Naive thymus-derived CD8-positive, alpha-beta T cell (primary cell): ENCODE data around the gene ZNF768. TPM values are rescaled to one million over a fixed set of nuclear protein-coding genes. Genes with fewer than 3 reads are reported as not detected.

ENCODE experiments used
- ATAC-seq, 2 donors: fragments of 150-1000 bp; cut with Tn5 transposase in 1 of 2; sonication (Bioruptor Pico), chemical (Tn5 transposase) in 1 of 2; 1 replicate in 1 of 2; 2 replicates in 1 of 2; pipeline ENCODE4 v1.10.0; 2021; ENCODE audit warnings: mild to moderate bottlenecking in 2 of 2, moderate library complexity in 2 of 2
- POLR2A ChIA-PET: fragments of 350-600 bp; sonication (Branson Sonifier 250); formaldehyde crosslinking; loops from one replicate; lab custom pipeline; 2021; ENCODE audit warnings: antibody characterized with exemption; lab: Charles Lee
- DNase-seq, 10 donors: peaks; one replicate each; pipeline versions ENCODE4 v3.0.0 to v3.0.0-alpha.2; 2020 to 2022
- H3K27ac Mint-ChIP-seq, 10 donors: one replicate each; pipeline ENCODE4 v1.8.0; 2020 to 2022; ENCODE audit warnings: mild to moderate bottlenecking in 10 of 10, mixed read lengths in 10 of 10, moderate library complexity in 4 of 10, inconsistent platforms in 1 of 10
- H3K27me3 Mint-ChIP-seq, 5 donors: one replicate each; pipeline ENCODE4 v1.8.0; 2021 to 2022; ENCODE audit warnings: mixed read lengths in 5 of 5
- H3K36me3 Mint-ChIP-seq, 3 donors: one replicate each; pipeline ENCODE4 v1.8.0; 2020 to 2022; ENCODE audit warnings: mixed read lengths in 3 of 3, mild to moderate bottlenecking in 2 of 3, inconsistent platforms in 1 of 3
- H3K4me1 Mint-ChIP-seq, 4 donors: one replicate each; pipeline ENCODE4 v1.8.0; 2021 to 2022; ENCODE audit warnings: mixed read lengths in 4 of 4
- H3K4me3 Mint-ChIP-seq, 10 donors: one replicate each; pipeline ENCODE4 v1.8.0; 2020 to 2022; ENCODE audit warnings: mild to moderate bottlenecking in 10 of 10, mixed read lengths in 10 of 10, moderate library complexity in 6 of 10, inconsistent platforms in 1 of 10
- H3K9me3 Mint-ChIP-seq, 9 donors: one replicate each; pipeline ENCODE4 v1.8.0; 2020 to 2022; ENCODE audit warnings: mixed read lengths in 9 of 9, mild to moderate bottlenecking in 3 of 9, inconsistent platforms in 1 of 9, moderate library complexity in 1 of 9
- microRNA-seq: library from miRNA; unstranded; fragments of <30 nt; microRNA quantifications from one replicate; pipeline ENCODE4 v1.2.0, GENCODE V29; 2022; ENCODE audit warnings: borderline microRNAs expressed
- polyA plus RNA-seq, 3 donors: library from polyadenylated mRNA; unstranded; fragments of 300-500 nt; fragmentation: Illumina TruSeq; gene quantifications; one replicate each; pipeline ENCODE4 v1.2.3, GENCODE V29; 2021
- total RNA-seq, 8 experiments: library from RNA in 2 of 8; stranded (reverse) in 2 of 8; gene quantifications; one replicate each; pipeline ENCODE4 v1.2.3 and lab custom pipeline; 2021 to 2026

The ZNF768 gene
- total and polyA plus RNA-seq, 5 experiments from 2014 or later = 1.1 to 8.5 (median 2.1) TPM

GRCh38 chr16:30474684-30475083, 51.7 kb downstream of the ZNF768 start:
- Mint-ChIP-seq H3K9me3 (no peaks in the 10 kb centered on the region), H3K36me3 (peaks cover 4 to 61% (median 23%) of the 10 kb centered on the region in 3 donors), H3K27ac (peak overlapping the region; percentile 58 to 94 (median 90)), H3K4me1 (peaks cover 32 to 84% (median 72%) of the 10 kb centered on the region in 4 donors), H3K4me3 (peak overlapping the region; percentile 80 to 99 (median 92)), H3K27me3 (no peaks in the 10 kb centered on the region)
- POLR2A ChIA-PET = interaction anchor here (1.1 to 10.3 kb wide), 11 partner anchors 9 to 111 kb away, joined by 3 to 247 read pairs (median 8); partner anchors contain the start of genes SEPHS2, ZNF747, ZNF764 and ZNF785
- no peak for DNase-seq
- ATAC-seq = no peak

- peaks cover 4 to 55% (median 23%) of the 10 kb centered on the region in 3 donors for H3K36me3 Mint-ChIP-seq
- ATAC-seq (no peak), DNase-seq (no peak)
- H3K4me1 Mint-ChIP-seq = peaks cover 32 to 88% (median 76%) of the 10 kb centered on the region in 4 donors
- peak overlapping the region; percentile 91 to 99 (median 97) for H3K4me3 Mint-ChIP-seq
- H3K27ac Mint-ChIP-seq = peak overlapping the region in 8 of 10 donors; percentile 77 to 98 (median 91)
- POLR2A ChIA-PET = interaction anchor here (0.9 to 10.3 kb wide), 21 partner anchors 8 to 112 kb away, joined by 3 to 247 read pairs (median 5); partner anchors contain the start of genes DCTPP1, SEPHS2, ZNF747 and ZNF764
- no peaks in the 10 kb centered on the region for H3K9me3 Mint-ChIP-seq
- no peaks in the 10 kb centered on the region for H3K27me3 Mint-ChIP-seq
These were observed 52.3 kb downstream of the ZNF768 start for GRCh38 chr16:30474074-30474452.

Small RNA genes within 50 kb of the gene (microRNA-seq; reads per million reads assigned to microRNA genes)
- 2.7 reads per million for gene MIR4518

Other genes starting within 250 kb of the ZNF768 start
- 10 to 100 TPM; 62.9 to 66.8 TPM for gene CD2BP2, start 171.3 kb downstream of the ZNF768 start, total RNA-seq
- gene CD2BP2, start 171.3 kb downstream of the ZNF768 start, polyA plus RNA-seq = 10 to 100 TPM; 20.6 to 21.9 (median 21.7) TPM
- 10 to 100 TPM; 32.9 to 36.9 TPM for gene TBC1D10B, start 156.1 kb downstream of the ZNF768 start, total RNA-seq
- gene TBC1D10B, start 156.1 kb downstream of the ZNF768 start, polyA plus RNA-seq = 10 to 100 TPM in 1 of 3 donors, 1 to 10 TPM in 2; 6.6 to 10.5 (median 7.3) TPM
- gene MYL11, start 151.8 kb downstream of the ZNF768 start, total RNA-seq = 1 to 10 TPM in 1 of 2 experiments, not detected in 1; 1.9 TPM
- gene MYL11, start 151.8 kb downstream of the ZNF768 start, polyA plus RNA-seq = 1 to 10 TPM in 2 of 3 donors, not detected in 1; 1.1 to 4.2 TPM
- gene SEPTIN1, start 144.0 kb downstream of the ZNF768 start, total RNA-seq = 100 to 1,000 TPM; 216 to 222 TPM
- 100 to 1,000 TPM; 178 to 249 (median 242) TPM for gene SEPTIN1, start 144.0 kb downstream of the ZNF768 start, polyA plus RNA-seq
- gene ZNF48, start 131.1 kb downstream of the ZNF768 start, total RNA-seq = 10 to 100 TPM; 12.7 to 14.3 TPM
- 10 to 100 TPM in 1 of 3 donors, 1 to 10 TPM in 2; 6.1 to 11.7 (median 7.5) TPM for gene ZNF48, start 131.1 kb downstream of the ZNF768 start, polyA plus RNA-seq
- 1 to 10 TPM; 5.5 to 7.6 TPM for gene ZNF771, start 119.0 kb downstream of the ZNF768 start, total RNA-seq
- gene ZNF771, start 119.0 kb downstream of the ZNF768 start, polyA plus RNA-seq = 1 to 10 TPM; 2.1 to 6.7 (median 3.8) TPM
- gene DCTPP1, start 96.5 kb downstream of the ZNF768 start, total RNA-seq = 10 to 100 TPM; 15.2 to 16.7 TPM
- gene DCTPP1, start 96.5 kb downstream of the ZNF768 start, polyA plus RNA-seq = 10 to 100 TPM; 63.0 to 79.6 (median 64.0) TPM
- gene SEPHS2, start 80.7 kb downstream of the ZNF768 start, total RNA-seq = 10 to 100 TPM; 52.3 to 55.1 TPM
- 10 to 100 TPM; 45.5 to 60.7 (median 55.0) TPM for gene SEPHS2, start 80.7 kb downstream of the ZNF768 start, polyA plus RNA-seq
- 100 to 1,000 TPM; 334 to 339 TPM for gene ITGAL, start 53.8 kb downstream of the ZNF768 start, total RNA-seq
- 100 to 1,000 TPM; 121 to 157 (median 124) TPM for gene ITGAL, start 53.8 kb downstream of the ZNF768 start, polyA plus RNA-seq
- 10 to 100 TPM; 21.8 to 21.9 TPM for gene ZNF747, start 8.3 kb upstream of the ZNF768 start, total RNA-seq
- gene ZNF747, start 8.3 kb upstream of the ZNF768 start, polyA plus RNA-seq = 10 to 100 TPM in 2 of 3 donors, 1 to 10 TPM in 1; 9.5 to 12.0 (median 11.4) TPM
- 10 to 100 TPM; 18.8 to 19.3 TPM for gene ZNF764, start 31.8 kb upstream of the ZNF768 start, total RNA-seq
- 1 to 10 TPM; 3.6 to 6.5 (median 4.0) TPM for gene ZNF764, start 31.8 kb upstream of the ZNF768 start, polyA plus RNA-seq
- gene ZNF688, start 45.1 kb upstream of the ZNF768 start, total RNA-seq = 10 to 100 TPM; 19.9 to 21.2 TPM
- 10 to 100 TPM; 21.2 to 22.0 (median 21.7) TPM for gene ZNF688, start 45.1 kb upstream of the ZNF768 start, polyA plus RNA-seq
- 10 to 100 TPM; 22.8 to 23.3 TPM for gene ZNF785, start 59.1 kb upstream of the ZNF768 start, total RNA-seq
- 1 to 10 TPM; 1.6 to 3.5 (median 3.4) TPM for gene ZNF785, start 59.1 kb upstream of the ZNF768 start, polyA plus RNA-seq
- gene ZNF689, start 83.8 kb upstream of the ZNF768 start, total RNA-seq = 10 to 100 TPM; 10.8 to 13.7 TPM
- gene ZNF689, start 83.8 kb upstream of the ZNF768 start, polyA plus RNA-seq = 10 to 100 TPM in 2 of 3 donors, 1 to 10 TPM in 1; 7.7 to 12.5 (median 11.0) TPM
- gene PRR14, start 124.4 kb upstream of the ZNF768 start, total RNA-seq = 10 to 100 TPM; 81.4 to 83.8 TPM
- gene PRR14, start 124.4 kb upstream of the ZNF768 start, polyA plus RNA-seq = 10 to 100 TPM; 13.3 to 22.3 (median 15.3) TPM
- 100 to 1,000 TPM; 208 to 221 TPM for gene FBRS, start 131.9 kb upstream of the ZNF768 start, total RNA-seq
- 1 to 10 TPM; 3.2 to 8.0 (median 4.4) TPM for gene FBRS, start 131.9 kb upstream of the ZNF768 start, polyA plus RNA-seq
- 100 to 1,000 TPM; 107 to 110 TPM for gene SRCAP, start 172.6 kb upstream of the ZNF768 start, total RNA-seq
- 10 to 100 TPM in 2 of 3 donors, 1 to 10 TPM in 1; 5.2 to 31.3 (median 14.9) TPM for gene SRCAP, start 172.6 kb upstream of the ZNF768 start, polyA plus RNA-seq
- gene PHKG2, start 221.9 kb upstream of the ZNF768 start, total RNA-seq = 10 to 100 TPM; 50.2 to 53.7 TPM
- 10 to 100 TPM; 39.7 to 43.1 (median 40.6) TPM for gene PHKG2, start 221.9 kb upstream of the ZNF768 start, polyA plus RNA-seq
- 1 to 10 TPM; 2.0 to 4.1 TPM for gene CFAP119, start 235.5 kb upstream of the ZNF768 start, total RNA-seq
- under 1 TPM; 0.11 to 0.38 (median 0.31) TPM for gene CFAP119, start 235.5 kb upstream of the ZNF768 start, polyA plus RNA-seq
- gene RNF40, start 235.8 kb upstream of the ZNF768 start, total RNA-seq = 100 to 1,000 TPM; 112 to 114 TPM
- gene RNF40, start 235.8 kb upstream of the ZNF768 start, polyA plus RNA-seq = 10 to 100 TPM; 24.4 to 52.4 (median 27.2) TPM